ENCODE data around the gene FRMPD1. TPM values are rescaled to one million over a fixed set of nuclear protein-coding genes. Genes with fewer than 3 reads are reported as not detected.

The FRMPD1 gene
- total and polyA plus RNA-seq, 4 experiments from 2014 or later: not detected

GRCh38 chr9:37611961-37612360, 38.8 kb upstream of the FRMPD1 start:
- no peak for DNase-seq

DNA sequence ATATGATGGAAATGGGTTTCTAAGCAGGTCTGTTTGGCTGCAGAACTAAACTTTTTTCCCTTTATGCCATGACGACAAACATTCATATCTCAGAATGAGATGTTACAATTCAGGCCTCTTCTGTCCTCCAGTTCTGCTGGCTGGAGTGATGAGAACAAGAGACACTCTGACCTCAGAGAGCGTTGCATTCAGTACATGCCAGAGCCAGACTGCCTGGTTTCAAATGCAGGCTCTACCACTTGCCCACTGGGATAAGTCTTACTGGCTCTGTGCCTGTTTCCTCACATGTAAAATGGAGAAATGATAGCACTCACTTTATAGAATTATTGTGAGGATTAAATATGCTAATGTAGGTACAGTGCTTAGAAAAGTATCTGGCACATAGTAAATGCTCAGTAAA, 33.6 kb upstream of the FRMPD1 start:
- H3K36me3 ChIP-seq (ENCODE audit: insufficient read depth, low read length): no peaks in the 10 kb centered on the region
- H3K4me3 ChIP-seq (ENCODE audit: low read length in 2 of 2): no peak overlapping the region
- Mint-ChIP-seq H3K36me3 (no peaks in the 10 kb centered on the region), H3K4me3 (no peak overlapping the region), H3K27me3 (peaks cover 3 to 4% of the 10 kb centered on the region in 2 donors), H3K9me3 (no peaks in the 10 kb centered on the region), H3K27ac (no peak overlapping the region), H3K4me1 (peaks cover 0 to 4% (median 0%) of the 10 kb centered on the region in 4 donors)
- ChIA-PET POLR2A (ENCODE audit: partially characterized antibody) (no interaction called here), CTCF (ENCODE audit: partially characterized antibody) (no interaction called here)
- H3K9me3 ChIP-seq (ENCODE audit: control insufficient read depth in 1 of 2, low read length in 2 of 2): no peaks in the 10 kb centered on the region
- no peak for DNase-seq
- H3K27ac ChIP-seq (ENCODE audit: low read depth, low read length): no peak overlapping the region
- intact Hi-C loops (cut with micrococcal nuclease): no loop called here
- no peaks in the 10 kb centered on the region for H3K4me1 ChIP-seq (ENCODE audit: insufficient read depth, low read length)
- H3K27me3 ChIP-seq (ENCODE audit: insufficient read depth, low read length): no peaks in the 10 kb centered on the region

More at GRCh38 chr9:37611961-37612360, 38.8 kb upstream of the FRMPD1 start:
- Histone ChIP-seq H3K9me3 (ENCODE audit: control insufficient read depth in 1 of 2, low read length in 2 of 2) (no peaks in the 10 kb centered on the region), H3K27ac (ENCODE audit: low read depth, low read length) (no peak overlapping the region), H3K27me3 (ENCODE audit: insufficient read depth, low read length) (no peaks in the 10 kb centered on the region), H3K4me3 (ENCODE audit: low read length in 2 of 2) (no peak overlapping the region), H3K36me3 (ENCODE audit: insufficient read depth, low read length) (no peaks in the 10 kb centered on the region), H3K4me1 (ENCODE audit: insufficient read depth, low read length) (no peaks in the 10 kb centered on the region)
- ChIA-PET POLR2A (ENCODE audit: partially characterized antibody) (no interaction called here), CTCF (ENCODE audit: partially characterized antibody) (no interaction called here)
- no peak overlapping the region for H3K27ac Mint-ChIP-seq
- H3K36me3 Mint-ChIP-seq: no peaks in the 10 kb centered on the region
- intact Hi-C loops (cut with micrococcal nuclease): no loop called here
- no peak overlapping the region for H3K4me3 Mint-ChIP-seq
- peaks cover 9 to 13% of the 10 kb centered on the region in 2 donors for H3K27me3 Mint-ChIP-seq
- H3K4me1 Mint-ChIP-seq: no peaks in the 10 kb centered on the region
- H3K9me3 Mint-ChIP-seq: peaks cover 0 to 2% (median 0%) of the 10 kb centered on the region in 8 donors

- DNase-seq: no peak
- no peak overlapping the region for H3K4me3 Mint-ChIP-seq
- Histone ChIP-seq H3K4me1 (ENCODE audit: insufficient read depth, low read length) (no peaks in the 10 kb centered on the region), H3K27me3 (ENCODE audit: insufficient read depth, low read length) (no peaks in the 10 kb centered on the region), H3K36me3 (ENCODE audit: insufficient read depth, low read length) (no peaks in the 10 kb centered on the region), H3K27ac (ENCODE audit: low read depth, low read length) (no peak overlapping the region), H3K9me3 (ENCODE audit: control insufficient read depth in 1 of 2, low read length in 2 of 2) (no peaks in the 10 kb centered on the region), H3K4me3 (ENCODE audit: low read length in 2 of 2) (no peak overlapping the region)
- H3K27ac Mint-ChIP-seq: peak overlapping the region in 1 of 7 donors; percentile 49
- ChIA-PET CTCF (ENCODE audit: partially characterized antibody) (no interaction called here), POLR2A (ENCODE audit: partially characterized antibody) (no interaction called here)
- no peaks in the 10 kb centered on the region for H3K36me3 Mint-ChIP-seq
- H3K27me3 Mint-ChIP-seq: peaks cover 3% of the 10 kb centered on the region in 2 donors
- no peaks in the 10 kb centered on the region for H3K9me3 Mint-ChIP-seq
- intact Hi-C loops (cut with micrococcal nuclease): no loop called here
- peaks cover 0 to 4% (median 0%) of the 10 kb centered on the region in 4 donors for H3K4me1 Mint-ChIP-seq
Measured at GRCh38 chr9:37617832-37618231, 32.9 kb upstream of the FRMPD1 start.

DNA sequence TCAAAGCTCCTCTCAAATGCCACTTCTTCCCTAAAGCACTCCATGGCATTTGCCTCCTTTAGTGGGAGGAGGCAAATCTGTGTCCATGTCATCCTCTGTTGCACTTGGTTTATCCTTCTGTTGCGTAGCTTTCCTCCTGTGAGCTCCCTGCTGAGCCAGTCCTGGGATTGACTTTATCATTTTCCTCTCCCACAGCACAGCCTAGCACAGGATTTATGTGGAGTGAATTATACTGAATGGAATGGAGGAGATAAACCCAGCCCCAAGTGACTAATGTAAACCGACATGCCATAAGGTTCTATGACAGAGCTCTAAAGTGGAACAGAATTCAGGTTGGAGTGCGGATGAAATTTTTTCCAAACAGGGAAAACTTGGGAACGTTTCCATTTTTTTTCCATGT, 31.9 kb upstream of the FRMPD1 start:
- Histone ChIP-seq H3K9me3 (ENCODE audit: control insufficient read depth in 1 of 2, low read length in 2 of 2) (no peaks in the 10 kb centered on the region), H3K27ac (ENCODE audit: low read depth, low read length) (no peak overlapping the region), H3K27me3 (ENCODE audit: insufficient read depth, low read length) (no peaks in the 10 kb centered on the region), H3K4me3 (ENCODE audit: low read length in 2 of 2) (no peak overlapping the region), H3K36me3 (ENCODE audit: insufficient read depth, low read length) (no peaks in the 10 kb centered on the region), H3K4me1 (ENCODE audit: insufficient read depth, low read length) (no peaks in the 10 kb centered on the region)
- no peaks in the 10 kb centered on the region for H3K9me3 Mint-ChIP-seq
- peaks cover 0 to 4% (median 0%) of the 10 kb centered on the region in 4 donors for H3K4me1 Mint-ChIP-seq
- H3K36me3 Mint-ChIP-seq: no peaks in the 10 kb centered on the region
- no peak overlapping the region for H3K4me3 Mint-ChIP-seq
- ChIA-PET POLR2A (ENCODE audit: partially characterized antibody) (no interaction called here), CTCF (ENCODE audit: partially characterized antibody) (no interaction called here)
- no peak overlapping the region for H3K27ac Mint-ChIP-seq
- intact Hi-C loops (cut with micrococcal nuclease): no loop called here
- DNase-seq: no peak
- H3K27me3 Mint-ChIP-seq: peaks cover 3 to 5% of the 10 kb centered on the region in 2 donors

DNA sequence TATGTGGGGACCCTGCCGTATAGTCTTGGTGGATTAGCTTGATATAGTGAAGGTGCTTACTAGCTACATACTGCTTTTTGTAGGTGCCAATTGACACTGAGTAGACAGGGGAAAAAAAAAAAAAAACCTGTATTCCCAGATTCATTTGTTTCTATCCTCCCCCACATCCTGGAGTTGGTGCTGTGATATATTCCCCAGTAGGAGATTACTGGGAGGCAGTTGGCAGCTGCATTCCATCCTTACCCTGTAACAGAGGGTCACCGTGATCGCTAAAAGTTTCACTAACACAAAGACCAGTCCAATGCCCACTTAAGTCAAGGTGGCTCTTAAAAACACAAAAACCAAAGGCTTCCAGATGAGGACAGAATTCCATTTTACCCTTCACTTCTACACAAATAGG, 30.9 kb upstream of the FRMPD1 start:
- no peak overlapping the region for H3K4me3 ChIP-seq (ENCODE audit: low read length in 2 of 2)
- H3K36me3 Mint-ChIP-seq: no peaks in the 10 kb centered on the region
- H3K4me1 Mint-ChIP-seq: peaks cover 0 to 4% (median 0%) of the 10 kb centered on the region in 4 donors
- CTCF ChIA-PET (ENCODE audit: partially characterized antibody): interaction anchor here (1.0 kb wide), 1 partner anchor 15 kb away, joined by 3 read pairs; no protein-coding TSS in a partner anchor
- H3K27me3 ChIP-seq (ENCODE audit: insufficient read depth, low read length): no peaks in the 10 kb centered on the region
- no peak overlapping the region for H3K27ac Mint-ChIP-seq
- H3K4me1 ChIP-seq (ENCODE audit: insufficient read depth, low read length): no peaks in the 10 kb centered on the region
- no peak for DNase-seq
- H3K9me3 Mint-ChIP-seq: no peaks in the 10 kb centered on the region
- no peak overlapping the region for H3K4me3 Mint-ChIP-seq
- H3K36me3 ChIP-seq (ENCODE audit: insufficient read depth, low read length): no peaks in the 10 kb centered on the region
- no peak overlapping the region for H3K27ac ChIP-seq (ENCODE audit: low read depth, low read length)
- H3K9me3 ChIP-seq (ENCODE audit: control insufficient read depth in 1 of 2, low read length in 2 of 2): no peaks in the 10 kb centered on the region
- intact Hi-C loops (cut with micrococcal nuclease): no loop called here
- peaks cover 2 to 3% of the 10 kb centered on the region in 2 donors for H3K27me3 Mint-ChIP-seq
- POLR2A ChIA-PET (ENCODE audit: partially characterized antibody): no interaction called here

GRCh38 chr9:37620396-37620795, 30.4 kb upstream of the FRMPD1 start:
- Mint-ChIP-seq H3K9me3 (no peaks in the 10 kb centered on the region), H3K27ac (no peak overlapping the region), H3K36me3 (no peaks in the 10 kb centered on the region), H3K4me1 (peaks cover 0 to 4% (median 0%) of the 10 kb centered on the region in 4 donors), H3K4me3 (no peak overlapping the region), H3K27me3 (peaks cover 2 to 3% of the 10 kb centered on the region in 2 donors)
- ChIA-PET POLR2A (ENCODE audit: partially characterized antibody) (no interaction called here), CTCF (ENCODE audit: partially characterized antibody) (no interaction called here)
- Histone ChIP-seq H3K9me3 (ENCODE audit: control insufficient read depth in 1 of 2, low read length in 2 of 2) (no peaks in the 10 kb centered on the region), H3K27ac (ENCODE audit: low read depth, low read length) (no peak overlapping the region), H3K27me3 (ENCODE audit: insufficient read depth, low read length) (no peaks in the 10 kb centered on the region), H3K36me3 (ENCODE audit: insufficient read depth, low read length) (no peaks in the 10 kb centered on the region), H3K4me3 (ENCODE audit: low read length in 2 of 2) (no peak overlapping the region), H3K4me1 (ENCODE audit: insufficient read depth, low read length) (no peaks in the 10 kb centered on the region)
- no peak for DNase-seq
- intact Hi-C loops (cut with micrococcal nuclease): no loop called here

GRCh38 chr9:37621273-37622121, 29.3 kb upstream of the FRMPD1 start:
- no peaks in the 10 kb centered on the region for H3K9me3 Mint-ChIP-seq
- no peak for DNase-seq
- H3K27ac Mint-ChIP-seq: peak overlapping the region in 1 of 7 donors; percentile 27
- H3K27ac ChIP-seq (ENCODE audit: low read depth, low read length): no peak overlapping the region
- ChIA-PET CTCF (ENCODE audit: partially characterized antibody) (no interaction called here), POLR2A (ENCODE audit: partially characterized antibody) (no interaction called here)
- H3K27me3 ChIP-seq (ENCODE audit: insufficient read depth, low read length): no peaks in the 10 kb centered on the region
- no peaks in the 10 kb centered on the region for H3K36me3 Mint-ChIP-seq
- H3K27me3 Mint-ChIP-seq: peaks cover 2 to 3% of the 10 kb centered on the region in 2 donors
- intact Hi-C loops (cut with micrococcal nuclease): no loop called here
- H3K4me1 ChIP-seq (ENCODE audit: insufficient read depth, low read length): no peaks in the 10 kb centered on the region
- no peak overlapping the region for H3K4me3 Mint-ChIP-seq
- peaks cover 0 to 4% (median 0%) of the 10 kb centered on the region in 4 donors for H3K4me1 Mint-ChIP-seq
- H3K4me3 ChIP-seq (ENCODE audit: low read length in 2 of 2): no peak overlapping the region
- H3K36me3 ChIP-seq (ENCODE audit: insufficient read depth, low read length): no peaks in the 10 kb centered on the region
- H3K9me3 ChIP-seq (ENCODE audit: control insufficient read depth in 1 of 2, low read length in 2 of 2): no peaks in the 10 kb centered on the region

Data from CD4-positive, alpha-beta memory T cell (primary cell).